Hepatic stellate cell (primary cell): ENCODE measurements around the gene RASL11A.
"Not testable (repeated sequence)": the region's sequence is repeated elsewhere in the genome, so short reads cannot be mapped to it uniquely, and the experiment has no call there.

Experiments used
- DNase-seq: peaks from one replicate; pipeline ENCODE4 v3.0.0; 2011; ENCODE audit warnings: low spot score

Gene RASL11A

GRCh38 chr13:27300941-27301586, 30.4 kb downstream of the RASL11A start:
- DNase-seq = no peak

GRCh38 chr13:27302643-27303262, 32.1 kb downstream of the RASL11A start:
- no peak for DNase-seq

- DNase-seq = no peak
Measured at GRCh38 chr13:27304099-27304498, 33.5 kb downstream of the RASL11A start.

- DNase-seq = no peak
Measured at GRCh38 chr13:27304611-27305010, 34.0 kb downstream of the RASL11A start.

GRCh38 chr13:27306364-27306763, 35.7 kb downstream of the RASL11A start:
- no peak for DNase-seq

GRCh38 chr13:27308941-27309340, 38.3 kb downstream of the RASL11A start:
- no peak for DNase-seq

- DNase-seq = no peak
Measured at GRCh38 chr13:27309401-27309958, 38.9 kb downstream of the RASL11A start.

- DNase-seq = no peak
Measured at GRCh38 chr13:27309967-27310598, 39.5 kb downstream of the RASL11A start.

GRCh38 chr13:27310946-27311345, 40.3 kb downstream of the RASL11A start:
- no peak for DNase-seq

- no peak for DNase-seq
Measured at GRCh38 chr13:27311518-27312210, 41.0 kb downstream of the RASL11A start.

GRCh38 chr13:27313770-27314169, 43.1 kb downstream of the RASL11A start:
- no peak for DNase-seq

- no peak for DNase-seq
Measured at GRCh38 chr13:27319404-27319803, 48.8 kb downstream of the RASL11A start.

- no peak for DNase-seq
Measured at GRCh38 chr13:27321468-27322431, 51.1 kb downstream of the RASL11A start.

GRCh38 chr13:27322443-27322842, 51.8 kb downstream of the RASL11A start:
- DNase-seq = not testable (repeated sequence)
